GM12892 (cell line): Measurements from ENCODE around the gene FAM222B.

Experiments
- POLR2A ChIP-seq: IDR thresholded peaks from 2 replicates; pipeline ENCODE4 v1.6.1; 2011; ENCODE audit warnings: low read depth, low read length, control low read depth
- POLR2AphosphoS5 ChIP-seq: IDR thresholded peaks from 2 replicates; pipeline ENCODE4 v1.6.1; 2011; ENCODE audit warnings: low read depth, low read length, control low read depth
- TAF1 ChIP-seq: IDR thresholded peaks from 2 replicates; pipeline ENCODE4 v1.6.1; 2011; ENCODE audit warnings: low read depth, mild to moderate bottlenecking, control low read depth, low read length, borderline replicate concordance

- TF ChIP-seq POLR2AphosphoS5 (peak; percentile 93), POLR2A (peak; percentile 96), TAF1 (peak; percentile 85; the same call in 1 of the 2 replicates)
Observed at GRCh38 chr17:28743243-28744103, 99.1 kb downstream of the FAM222B start, which contains the start of gene TRAF4.
